ENCODE measurements around the gene IGFL3.
"Not testable (repeated sequence)": the region's sequence is repeated elsewhere in the genome, so short reads cannot be mapped to it uniquely, and the experiment has no call there.

Gene IGFL3

DNA sequence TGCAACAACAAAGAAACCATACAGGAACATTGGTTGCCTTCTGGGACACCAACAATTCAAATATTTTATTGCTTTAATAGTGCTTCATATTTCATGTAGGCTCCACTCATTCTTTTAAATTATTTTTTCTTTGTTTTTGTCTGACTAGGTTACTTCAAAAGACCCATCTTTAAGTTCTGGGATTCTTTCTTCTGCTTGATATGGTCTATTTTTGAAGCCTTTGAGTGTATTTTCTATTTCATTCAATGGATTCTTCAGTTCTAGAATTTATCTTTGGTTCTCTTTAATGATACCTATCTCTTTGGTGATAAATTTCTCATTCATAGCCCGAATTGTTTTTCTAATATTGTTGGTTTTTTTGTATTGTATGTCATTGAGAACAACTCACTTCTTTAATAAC, 38.6 kb downstream of the IGFL3 start:
- TF ChIP-seq, protein P1, sequence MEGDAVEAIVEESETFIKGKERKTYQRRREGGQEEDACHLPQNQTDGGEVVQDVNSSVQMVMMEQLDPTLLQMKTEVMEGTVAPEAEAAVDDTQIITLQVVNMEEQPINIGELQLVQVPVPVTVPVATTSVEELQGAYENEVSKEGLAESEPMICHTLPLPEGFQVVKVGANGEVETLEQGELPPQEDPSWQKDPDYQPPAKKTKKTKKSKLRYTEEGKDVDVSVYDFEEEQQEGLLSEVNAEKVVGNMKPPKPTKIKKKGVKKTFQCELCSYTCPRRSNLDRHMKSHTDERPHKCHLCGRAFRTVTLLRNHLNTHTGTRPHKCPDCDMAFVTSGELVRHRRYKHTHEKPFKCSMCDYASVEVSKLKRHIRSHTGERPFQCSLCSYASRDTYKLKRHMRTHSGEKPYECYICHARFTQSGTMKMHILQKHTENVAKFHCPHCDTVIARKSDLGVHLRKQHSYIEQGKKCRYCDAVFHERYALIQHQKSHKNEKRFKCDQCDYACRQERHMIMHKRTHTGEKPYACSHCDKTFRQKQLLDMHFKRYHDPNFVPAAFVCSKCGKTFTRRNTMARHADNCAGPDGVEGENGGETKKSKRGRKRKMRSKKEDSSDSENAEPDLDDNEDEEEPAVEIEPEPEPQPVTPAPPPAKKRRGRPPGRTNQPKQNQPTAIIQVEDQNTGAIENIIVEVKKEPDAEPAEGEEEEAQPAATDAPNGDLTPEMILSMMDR (IDR thresholded peaks at IDR 0.05): no peak
- no peak for DNase-seq (ENCODE audit: low spot score)
- no peak overlapping the region for H3K4me3 ChIP-seq
- no peak overlapping the region for H3K27ac ChIP-seq

- TF ChIP-seq, protein P1 (IDR thresholded peaks at IDR 0.05): no peak
- no peak overlapping the region for H3K4me3 ChIP-seq
- DNase-seq (ENCODE audit: low spot score): no peak
- no peak overlapping the region for H3K27ac ChIP-seq
These were observed 41.8 kb downstream of the IGFL3 start for GRCh38 chr19:46082728-46083050.

- TF ChIP-seq, protein P1 (IDR thresholded peaks at IDR 0.05): peak; percentile 29
- Histone ChIP-seq H3K27ac (no peak overlapping the region), H3K4me3 (no peak overlapping the region)
- DNase-seq (ENCODE audit: low spot score): no peak
These were observed 42.4 kb downstream of the IGFL3 start for GRCh38 chr19:46081928-46082727.

GRCh38 chr19:46080561-46080960, 43.9 kb downstream of the IGFL3 start:
- no peak for DNase-seq (ENCODE audit: low spot score)
- no peak overlapping the region for H3K4me3 ChIP-seq

GRCh38 chr19:46079576-46079975, 44.9 kb downstream of the IGFL3 start:
- DNase-seq (ENCODE audit: low spot score): no peak
- H3K4me3 ChIP-seq: no peak overlapping the region
- TF ChIP-seq, protein P1 (IDR thresholded peaks at IDR 0.05): no peak
- no peak overlapping the region for H3K27ac ChIP-seq

More at GRCh38 chr19:46080561-46080960, 43.9 kb downstream of the IGFL3 start:
- no peak overlapping the region for H3K27ac ChIP-seq
- TF ChIP-seq, protein P1 (IDR thresholded peaks at IDR 0.05): no peak

DNA sequence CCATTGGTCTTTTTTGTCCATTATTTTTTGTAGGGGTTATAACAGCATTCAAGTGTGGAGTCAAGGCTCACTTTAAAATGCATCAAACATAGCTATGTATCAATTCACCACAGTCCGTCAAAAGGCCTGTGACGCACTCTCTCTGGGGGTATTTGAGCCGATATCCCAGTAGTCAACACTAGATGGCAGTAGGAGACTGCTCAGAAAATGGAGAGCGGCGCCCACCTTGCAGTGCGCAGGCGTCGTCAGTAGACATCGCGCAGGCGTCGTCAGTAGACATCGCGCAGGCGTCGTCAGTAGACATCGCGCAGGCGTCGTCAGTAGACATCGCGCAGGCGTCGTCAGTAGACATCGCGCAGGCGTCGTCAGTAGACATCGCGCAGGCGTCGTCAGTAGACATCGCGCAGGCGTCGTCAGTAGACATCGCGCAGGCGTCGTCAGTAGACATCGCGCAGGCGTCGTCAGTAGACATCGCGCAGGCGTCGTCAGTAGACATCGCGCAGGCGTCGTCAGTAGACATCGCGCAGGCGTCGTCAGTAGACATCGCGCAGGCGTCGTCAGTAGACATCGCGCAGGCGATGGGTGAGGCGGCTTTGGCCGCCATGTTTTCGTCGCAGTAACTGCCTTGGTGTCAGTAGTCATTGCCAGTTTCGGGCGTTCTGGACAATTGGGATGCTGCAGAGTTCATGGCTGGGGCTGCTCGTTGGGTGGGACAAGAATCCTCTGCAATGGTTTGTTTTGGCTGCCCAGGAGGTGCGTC, 45.7 kb downstream of the IGFL3 start:
- H3K27ac ChIP-seq; DNase-seq (ENCODE audit: low spot score); H3K4me3 ChIP-seq: not testable (repeated sequence)

- TF ChIP-seq, protein P1 (IDR thresholded peaks at IDR 0.05): no peak
- DNase-seq (ENCODE audit: low spot score): no peak
- no peak overlapping the region for H3K27ac ChIP-seq
- H3K4me3 ChIP-seq: no peak overlapping the region
These were observed 46.7 kb downstream of the IGFL3 start for GRCh38 chr19:46077815-46078167.
